G401 (cell line): ENCODE data around the gene TMPRSS4. TPM values are rescaled to one million over a fixed set of nuclear protein-coding genes. Genes with fewer than 3 reads are reported as not detected.

Experiments used
- DNase-seq: peaks from one replicate; pipeline ENCODE4 v3.0.0-alpha.2; 2015; ENCODE audit warnings: low spot score
- in situ Hi-C: cut with HindIII; loops from 2 replicates; pipeline ENCODE4 v1.10.0; 2016; ENCODE audit warnings: low sequenced_read_pairs, mixed read lengths
- total RNA-seq: library from RNA; depleted of rRNA; stranded (reverse); fragments of >200 nt; shearing (Covaris generic); gene quantifications from 2 replicates; pipeline ENCODE4 v1.2.3, GENCODE V29; 2014

Gene TMPRSS4
- total RNA-seq, 1 experiment from 2014 or later = not detected

GRCh38 chr11:118144301-118145268 lies 67.7 kb downstream of the TMPRSS4 start:
- DNase-seq = peak; percentile 68
- in situ Hi-C loops = no loop called here

- in situ Hi-C loops = no loop called here
- DNase-seq = peak; percentile 94
Observed at GRCh38 chr11:118145285-118146227, 68.7 kb downstream of the TMPRSS4 start.

- DNase-seq = no peak
- in situ Hi-C loops = no loop called here
Observed at GRCh38 chr11:118146554-118146953, 69.7 kb downstream of the TMPRSS4 start.

GRCh38 chr11:118147502-118147901 lies 70.6 kb downstream of the TMPRSS4 start:
- in situ Hi-C loops = no loop called here
- DNase-seq = no peak

- no peak for DNase-seq
- in situ Hi-C loops = no loop called here
Observed at GRCh38 chr11:118148240-118148639, 71.4 kb downstream of the TMPRSS4 start.

GRCh38 chr11:118148856-118149255 lies 72.0 kb downstream of the TMPRSS4 start:
- no peak for DNase-seq
- in situ Hi-C loops = no loop called here

GRCh38 chr11:118149493-118149892 lies 72.6 kb downstream of the TMPRSS4 start:
- no peak for DNase-seq
- in situ Hi-C loops = no loop called here

GRCh38 chr11:118151431-118151830 lies 74.6 kb downstream of the TMPRSS4 start:
- in situ Hi-C loops = no loop called here
- DNase-seq = peak; percentile 70

GRCh38 chr11:118152020-118152551 lies 75.2 kb downstream of the TMPRSS4 start:
- no peak for DNase-seq
- in situ Hi-C loops = no loop called here

- in situ Hi-C loops = no loop called here
- DNase-seq = peak; percentile 85
Observed at GRCh38 chr11:118152552-118153471, 75.9 kb downstream of the TMPRSS4 start, which contains the start of gene SCN4B. SCN4B (minus strand) TSS chr11:118152823; CDS start chr11:118152673, 150 bp downstream.

- in situ Hi-C loops = no loop called here
- no peak for DNase-seq
Observed at GRCh38 chr11:118153516-118153915, 76.6 kb downstream of the TMPRSS4 start.

GRCh38 chr11:118153976-118154375 lies 77.1 kb downstream of the TMPRSS4 start:
- in situ Hi-C loops = no loop called here
- no peak for DNase-seq

GRCh38 chr11:118154641-118155040 lies 77.8 kb downstream of the TMPRSS4 start:
- DNase-seq = no peak
- in situ Hi-C loops = no loop called here

GRCh38 chr11:118155776-118156530 lies 79.1 kb downstream of the TMPRSS4 start:
- in situ Hi-C loops = no loop called here
- no peak for DNase-seq

GRCh38 chr11:118156531-118157185 lies 79.8 kb downstream of the TMPRSS4 start:
- no peak for DNase-seq
- in situ Hi-C loops = no loop called here

- DNase-seq = no peak
- in situ Hi-C loops = no loop called here
Observed at GRCh38 chr11:118157186-118157895, 80.5 kb downstream of the TMPRSS4 start.

- in situ Hi-C loops = no loop called here
- DNase-seq = no peak
Observed at GRCh38 chr11:118161786-118162185, 84.9 kb downstream of the TMPRSS4 start.
